Smooth muscle cell (in vitro differentiated cells): ENCODE results near the gene PLEKHG5. TPM values are rescaled to one million over a fixed set of nuclear protein-coding genes. Genes with fewer than 3 reads are reported as not detected.

Source experiments
- DNase-seq: peaks from one replicate; lab custom pipeline; 2025; ENCODE audit not compliant: unreplicated experiment; lab: John Stamatoyannopoulos, UW
- H2AFZ ChIP-seq: fragments of 200-600 bp; sonication (generic); 2 replicates; pipeline ENCODE4 v1.6.0; 2016; ENCODE audit warnings: antibody characterized with exemption, low read depth, mild to moderate bottlenecking
- H3F3A ChIP-seq: fragments of 200-600 bp; sonication (generic); 2 replicates; pipeline ENCODE4 v1.6.0; 2017; ENCODE audit warnings: antibody characterized with exemption, low read depth
- H3K27ac ChIP-seq: fragments of 200-600 bp; sonication (generic); 2 replicates; pipeline ENCODE4 v1.5.1; 2016; ENCODE audit warnings: low read depth, mild to moderate bottlenecking
- H3K27me3 ChIP-seq: fragments of 200-600 bp; sonication (generic); 2 replicates; pipeline ENCODE4 v1.6.1; 2016; ENCODE audit warnings: low read depth, mild to moderate bottlenecking
- H3K36me3 ChIP-seq: fragments of 200-600 bp; sonication (generic); 2 replicates; pipeline ENCODE4 v1.5.1; 2016; ENCODE audit warnings: low read depth
- H3K4me1 ChIP-seq: fragments of 200-600 bp; sonication (generic); 2 replicates; pipeline ENCODE4 v1.5.1; 2016; ENCODE audit warnings: low read depth
- H3K4me2 ChIP-seq: fragments of 200-600 bp; sonication (generic); 2 replicates; pipeline ENCODE4 v1.6.0; 2016; ENCODE audit warnings: mild to moderate bottlenecking
- H3K4me3 ChIP-seq: fragments of 200-600 bp; sonication (generic); 2 replicates; pipeline ENCODE4 v1.5.1; 2016; ENCODE audit warnings: mild to moderate bottlenecking
- H3K79me2 ChIP-seq: fragments of 200-600 bp; sonication (generic); 2 replicates; pipeline ENCODE4 v1.6.0; 2016; ENCODE audit warnings: low read depth, mild to moderate bottlenecking
- H3K9ac ChIP-seq: fragments of 200-600 bp; sonication (generic); 2 replicates; pipeline ENCODE4 v1.6.0; 2016; ENCODE audit warnings: low read depth
- H3K9me3 ChIP-seq: fragments of 200-600 bp; sonication (generic); replicated peaks from 2 replicates; pipeline ENCODE4 v1.5.1; 2016; ENCODE audit warnings: low read depth
- H4K20me1 ChIP-seq: fragments of 200-600 bp; sonication (generic); 2 replicates; pipeline ENCODE4 v1.6.0; 2016; ENCODE audit warnings: low read depth
- CTCF ChIP-seq: fragments of 200-600 bp; sonication (generic); IDR thresholded peaks from 2 replicates; pipeline ENCODE4 v1.5.1; 2017; ENCODE audit warnings: borderline replicate concordance, mild to moderate bottlenecking, antibody characterized with exemption; ENCODE audit not compliant: insufficient read depth, poor library complexity, severe bottlenecking
- WGBS: methylation state at CpG from one replicate; pipeline ENCODE4 v1.1.7; 2016; ENCODE audit warnings: low lambda C conversion rate; 5-methylcytosine and 5-hydroxymethylcytosine counted together
- polyA plus RNA-seq: library from polyadenylated mRNA; unstranded; fragments of >200 nt; fragmentation: Nextera tagmentation; extraction: Ambion mirVana; gene quantifications from 2 replicates; pipeline ENCODE4 v1.2.1, GENCODE V29; 2016
- total RNA-seq: library from RNA; depleted of rRNA; stranded (reverse); fragments of >200 nt; gene quantifications from 2 replicates; pipeline ENCODE4 v1.2.3, GENCODE V29; 2014

The PLEKHG5 gene
- total and polyA plus RNA-seq, 2 experiments from 2014 or later: 10.6 to 14.5 TPM

DNA sequence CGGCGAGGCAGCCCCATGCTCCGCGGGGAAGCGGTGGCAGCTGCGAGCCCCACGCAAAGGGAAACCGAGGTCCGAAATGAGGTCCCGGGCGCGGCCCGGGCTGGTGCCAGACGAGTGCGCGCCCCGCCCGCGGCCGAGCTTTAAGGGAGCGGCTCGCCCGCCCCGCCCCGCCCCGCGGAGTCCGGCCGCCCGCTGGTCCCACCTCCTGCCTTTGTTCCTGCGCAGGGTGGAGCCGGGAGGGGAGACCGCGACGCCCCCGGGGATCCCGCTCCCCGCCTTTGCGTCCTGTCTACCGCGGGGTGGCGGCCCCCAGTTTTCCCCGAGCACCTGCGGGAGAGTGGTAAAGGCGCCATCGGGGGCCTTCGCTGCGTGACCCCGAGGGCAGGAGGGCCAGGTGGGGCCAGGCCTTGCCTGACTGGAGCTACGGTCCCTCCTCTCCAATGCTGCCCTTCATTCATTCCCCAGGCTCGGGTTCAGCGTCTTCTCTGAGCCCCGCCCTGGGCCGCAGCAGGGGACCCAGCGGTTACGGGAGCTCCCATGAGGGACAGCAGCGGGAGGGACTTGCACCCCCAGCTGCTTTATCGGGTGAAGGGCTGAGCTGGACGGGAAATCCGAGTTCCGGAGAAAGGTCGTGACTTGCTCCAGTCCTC is 71.5 kb downstream of the PLEKHG5 start, which contains the start of gene HES2:
TSS of gene HES2 (minus strand) at position 116 of the 650 bp plus-strand sequence. CDS start at position 17, 99 bp downstream.
- Histone ChIP-seq H3K27ac (no peak within 1 kb of the TSS), H3K4me3 (peak within 1 kb of the TSS; percentile 49), H3F3A (no peaks in the 10 kb centered on the region), H3K36me3 (no peaks in the 10 kb centered on the region), H3K79me2 (no peaks in the 10 kb centered on the region), H3K9me3 (no peaks in the 10 kb centered on the region), H3K4me2 (peak within 1 kb of the TSS; percentile 84), H2AFZ (no peak within 1 kb of the TSS), H3K9ac (no peak within 1 kb of the TSS), H4K20me1 (no peaks in the 10 kb centered on the region), H3K4me1 (peaks cover 18% of the 10 kb centered on the region), H3K27me3 (peaks cover 100% of the 10 kb centered on the region)
- WGBS: 2% methylated on average over 32 of the region's 62 CpGs
- TF ChIP-seq CTCF: no peak
- no peak for DNase-seq

DNA sequence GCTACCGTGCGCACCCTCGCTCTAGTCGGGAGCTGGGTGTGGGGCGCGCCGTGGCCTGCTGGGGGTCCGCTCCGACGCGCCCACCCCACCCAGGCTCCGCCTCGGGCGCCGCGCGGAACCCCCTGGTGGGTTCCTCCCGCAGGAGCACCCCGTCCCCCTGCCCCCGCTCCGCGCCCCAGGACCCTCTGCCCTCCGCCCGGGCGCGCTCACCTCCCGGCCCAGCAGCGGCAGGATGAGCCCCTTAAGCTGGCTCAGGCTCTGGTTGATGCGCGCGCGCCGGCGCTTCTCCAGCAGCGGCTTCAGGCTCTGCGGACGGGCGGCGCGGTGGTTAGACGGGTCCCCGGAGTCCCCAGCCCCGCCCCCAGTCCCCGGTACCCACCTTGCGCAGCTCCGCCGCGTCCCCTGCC is 72.1 kb downstream of the PLEKHG5 start:
- Histone ChIP-seq H3F3A (no peaks in the 10 kb centered on the region), H3K27me3 (peaks cover 99% of the 10 kb centered on the region), H3K4me1 (peaks cover 22% of the 10 kb centered on the region), H4K20me1 (no peaks in the 10 kb centered on the region), H3K9ac (no peak overlapping the region), H2AFZ (no peak overlapping the region), H3K27ac (no peak overlapping the region), H3K36me3 (no peaks in the 10 kb centered on the region), H3K9me3 (no peaks in the 10 kb centered on the region), H3K4me2 (peak overlapping the region; percentile 84), H3K4me3 (peak overlapping the region; percentile 49), H3K79me2 (no peaks in the 10 kb centered on the region)
- TF ChIP-seq CTCF: no peak
- no peak for DNase-seq
- 5% methylated on average over 34 of the region's 48 CpGs for whole genome bisulfite sequencing

DNA sequence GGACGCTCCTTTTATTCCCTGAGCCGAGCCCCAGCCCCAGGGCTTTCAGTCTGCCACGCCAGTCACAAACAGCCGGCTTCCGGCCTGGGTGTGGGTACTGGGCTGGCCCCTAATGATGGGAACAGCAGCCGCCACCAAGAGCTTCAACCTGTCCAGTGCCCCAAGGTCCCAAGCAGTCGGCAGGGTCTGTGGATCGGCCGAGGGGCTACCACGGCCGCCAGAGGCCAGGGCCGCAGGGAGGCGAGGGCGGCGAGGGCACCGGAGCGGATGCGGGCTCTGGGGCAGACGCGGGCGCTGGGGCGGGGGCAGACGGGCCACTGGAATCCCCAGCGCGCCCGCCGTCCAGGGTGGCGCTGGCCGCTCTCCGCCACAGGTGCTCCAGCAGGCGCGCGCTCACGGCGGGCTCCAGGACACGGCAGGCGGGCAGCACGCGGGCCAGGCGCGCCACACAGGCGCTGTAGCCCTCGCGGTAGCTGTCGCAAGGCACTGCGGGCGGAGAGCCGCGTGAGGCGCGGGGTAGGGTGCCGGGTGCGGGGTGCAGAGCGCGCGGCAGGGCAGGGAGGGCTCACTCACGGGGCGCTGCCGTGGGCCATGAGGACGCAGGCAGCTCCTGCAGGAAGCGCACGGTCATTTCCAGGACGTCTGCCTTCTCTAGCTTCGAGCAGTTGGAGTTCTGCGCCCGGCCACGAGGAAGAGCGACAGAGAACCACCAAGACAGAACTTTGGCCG is 72.6 kb downstream of the PLEKHG5 start:
- no peak overlapping the region for H3K27ac ChIP-seq
- no peaks in the 10 kb centered on the region for H3K9me3 ChIP-seq
- no peaks in the 10 kb centered on the region for H3K36me3 ChIP-seq
- no peak for DNase-seq
- no peak overlapping the region for H2AFZ ChIP-seq
- H4K20me1 ChIP-seq: no peaks in the 10 kb centered on the region
- WGBS: 19% methylated on average over 68 of the region's 69 CpGs
- peaks cover 22% of the 10 kb centered on the region for H3K4me1 ChIP-seq
- H3K4me2 ChIP-seq: peak overlapping the region; percentile 84
- no peaks in the 10 kb centered on the region for H3K79me2 ChIP-seq
- TF ChIP-seq CTCF: no peak
- H3K9ac ChIP-seq: no peak overlapping the region
- H3K27me3 ChIP-seq: peaks cover 94% of the 10 kb centered on the region
- peak overlapping the region; percentile 49 for H3K4me3 ChIP-seq
- no peaks in the 10 kb centered on the region for H3F3A ChIP-seq
